Suprapubic skin (tissue), 4 donors: Measurements from ENCODE around the gene RNPEPL1. TPM values are rescaled to one million over a fixed set of nuclear protein-coding genes. Genes with fewer than 3 reads are reported as not detected.

ENCODE experiments used
- DNase-seq, 2 donors: peaks; one replicate each; pipeline ENCODE4 v3.0.0-alpha.2; 2019; ENCODE audit warnings: low spot score in 2 of 2
- H3K27ac ChIP-seq: fragments of 200-600 bp; sonication (generic); one replicate; pipeline ENCODE4 v1.5.1; 2019
- H3K27me3 ChIP-seq: fragments of 200-600 bp; sonication (generic); one replicate; pipeline ENCODE4 v1.5.1; 2019
- H3K36me3 ChIP-seq: fragments of 200-600 bp; sonication (generic); one replicate; pipeline ENCODE4 v1.5.1; 2019
- H3K4me1 ChIP-seq: fragments of 200-600 bp; sonication (generic); one replicate; pipeline ENCODE4 v1.5.1; 2019
- H3K4me3 ChIP-seq: fragments of 200-600 bp; sonication (generic); one replicate; pipeline ENCODE4 v1.5.1; 2019; ENCODE audit warnings: mild to moderate bottlenecking
- H3K9me3 ChIP-seq: fragments of 200-600 bp; sonication (generic); one replicate; pipeline ENCODE4 v1.5.1; 2019
- EP300 ChIP-seq: sonication (generic); formaldehyde crosslinking; IDR thresholded peaks from one replicate; pipeline ENCODE4 v1.6.1; 2017; ENCODE audit warnings: antibody characterized with exemption
- POLR2A ChIP-seq, 2 donors: fragments of 450-650 bp; IDR thresholded peaks; one replicate each; pipeline ENCODE4 v1.6.1; 2017; ENCODE audit warnings: antibody characterized with exemption in 2 of 2, mild to moderate bottlenecking in 2 of 2, moderate library complexity in 2 of 2
- POLR2AphosphoS5 ChIP-seq, 3 donors: sonication (generic); formaldehyde crosslinking; IDR thresholded peaks; one replicate each; pipeline ENCODE4 v1.6.1; 2017; ENCODE audit warnings: antibody characterized with exemption in 3 of 3
- WGBS: methylation state at CpG from one replicate; pipeline ENCODE4 v1.1.5; 2018; 5-methylcytosine and 5-hydroxymethylcytosine counted together
- total RNA-seq, 4 donors: library from RNA; depleted of rRNA; stranded (reverse); fragments of >200 nt; gene quantifications; one replicate each; pipeline ENCODE4 v1.1.0, GENCODE V29; 2016
- TF ChIP-seq, protein P1 (sequence below), 2 donors: fragments of 200-600 bp in 1 of 2; fragments of 450-650 bp in 1 of 2; sonication (generic) in 1 of 2; IDR thresholded peaks; one replicate each; pipeline ENCODE4 v1.5.1; 2016 to 2019; ENCODE audit warnings: antibody characterized with exemption in 2 of 2, mild to moderate bottlenecking in 1 of 2, moderate library complexity in 1 of 2

Gene RNPEPL1
- total RNA-seq, 4 donors from 2014 or later, result 70.8 to 104 (median 72.6) TPM

- 84% methylated on average over 14 of the region's 18 CpGs for WGBS
- H3K27me3 ChIP-seq, result no peaks in the 10 kb centered on the region
- H3K4me3 ChIP-seq, result no peak overlapping the region
- H3K27ac ChIP-seq, result no peak overlapping the region
- H3K36me3 ChIP-seq, result peaks cover 50% of the 10 kb centered on the region
- peaks cover 67% of the 10 kb centered on the region for H3K4me1 ChIP-seq
- DNase-seq, result peak in 1 of 2 donors; percentile 58
- no peaks in the 10 kb centered on the region for H3K9me3 ChIP-seq
- TF ChIP-seq EP300 (no peak), POLR2AphosphoS5 (IDR thresholded peaks at IDR 0.05) (no peak), POLR2A (IDR thresholded peaks at IDR 0.05) (no peak)
- TF ChIP-seq, protein P1, sequence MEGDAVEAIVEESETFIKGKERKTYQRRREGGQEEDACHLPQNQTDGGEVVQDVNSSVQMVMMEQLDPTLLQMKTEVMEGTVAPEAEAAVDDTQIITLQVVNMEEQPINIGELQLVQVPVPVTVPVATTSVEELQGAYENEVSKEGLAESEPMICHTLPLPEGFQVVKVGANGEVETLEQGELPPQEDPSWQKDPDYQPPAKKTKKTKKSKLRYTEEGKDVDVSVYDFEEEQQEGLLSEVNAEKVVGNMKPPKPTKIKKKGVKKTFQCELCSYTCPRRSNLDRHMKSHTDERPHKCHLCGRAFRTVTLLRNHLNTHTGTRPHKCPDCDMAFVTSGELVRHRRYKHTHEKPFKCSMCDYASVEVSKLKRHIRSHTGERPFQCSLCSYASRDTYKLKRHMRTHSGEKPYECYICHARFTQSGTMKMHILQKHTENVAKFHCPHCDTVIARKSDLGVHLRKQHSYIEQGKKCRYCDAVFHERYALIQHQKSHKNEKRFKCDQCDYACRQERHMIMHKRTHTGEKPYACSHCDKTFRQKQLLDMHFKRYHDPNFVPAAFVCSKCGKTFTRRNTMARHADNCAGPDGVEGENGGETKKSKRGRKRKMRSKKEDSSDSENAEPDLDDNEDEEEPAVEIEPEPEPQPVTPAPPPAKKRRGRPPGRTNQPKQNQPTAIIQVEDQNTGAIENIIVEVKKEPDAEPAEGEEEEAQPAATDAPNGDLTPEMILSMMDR (IDR thresholded peaks at IDR 0.05), result no peak
Observed at GRCh38 chr2:240571314-240571973, 3.2 kb downstream of the RNPEPL1 start.

DNA sequence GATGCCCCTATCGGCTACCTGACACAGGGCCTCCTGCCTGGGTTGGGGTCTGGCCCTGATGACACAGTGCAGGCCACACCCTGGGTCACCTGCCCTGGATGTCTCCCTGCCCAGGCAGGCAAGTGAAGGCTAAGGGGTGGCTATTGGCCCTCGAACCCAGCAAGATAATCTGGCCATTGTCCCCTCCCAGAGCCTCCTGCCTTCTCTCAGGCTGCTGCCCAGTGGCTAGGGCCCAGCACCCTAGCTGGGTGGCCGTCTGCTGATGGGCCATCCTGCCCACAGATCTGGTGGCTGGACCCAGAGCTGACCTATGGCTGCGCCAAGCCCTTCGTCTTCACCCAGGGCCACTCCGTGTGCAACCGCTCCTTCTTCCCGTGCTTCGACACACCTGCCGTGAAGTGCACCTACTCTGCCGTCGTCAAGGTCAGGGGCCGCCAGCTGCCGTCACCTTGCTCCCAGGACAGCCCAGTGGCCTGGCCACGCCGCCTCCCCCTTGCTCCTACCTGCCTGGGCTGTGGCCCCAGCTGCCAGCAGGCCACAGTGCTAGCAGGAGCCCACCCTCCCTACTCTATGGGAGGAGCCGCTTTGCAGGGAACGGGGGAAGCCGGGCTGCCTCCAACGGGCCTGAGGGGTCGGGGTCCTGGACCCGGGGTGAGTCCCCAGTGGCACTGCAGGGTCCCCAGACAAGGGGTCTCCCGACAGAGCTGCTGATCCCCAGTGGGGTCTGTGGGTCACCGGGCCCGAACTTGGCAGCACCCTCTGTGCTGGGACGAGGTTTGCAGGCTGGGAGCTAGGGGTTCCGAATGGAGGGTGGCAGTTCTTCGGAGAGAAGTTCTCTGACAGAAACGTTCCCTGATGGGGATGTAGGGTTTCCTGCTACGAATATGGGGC lies 4.1 kb downstream of the RNPEPL1 start:
- DNase-seq, result peak in 1 of 2 donors; percentile 68
- H3K36me3 ChIP-seq, result peaks cover 59% of the 10 kb centered on the region
- WGBS, result 93% methylated on average over 20 of the region's 30 CpGs
- H3K9me3 ChIP-seq, result no peaks in the 10 kb centered on the region
- TF ChIP-seq EP300 (no peak), POLR2AphosphoS5 (IDR thresholded peaks at IDR 0.05) (no peak), POLR2A (IDR thresholded peaks at IDR 0.05) (no peak)
- TF ChIP-seq, protein P1 (IDR thresholded peaks at IDR 0.05), result no peak
- no peak overlapping the region for H3K4me3 ChIP-seq
- H3K27me3 ChIP-seq, result no peaks in the 10 kb centered on the region
- H3K4me1 ChIP-seq, result peaks cover 62% of the 10 kb centered on the region
- no peak overlapping the region for H3K27ac ChIP-seq

DNA sequence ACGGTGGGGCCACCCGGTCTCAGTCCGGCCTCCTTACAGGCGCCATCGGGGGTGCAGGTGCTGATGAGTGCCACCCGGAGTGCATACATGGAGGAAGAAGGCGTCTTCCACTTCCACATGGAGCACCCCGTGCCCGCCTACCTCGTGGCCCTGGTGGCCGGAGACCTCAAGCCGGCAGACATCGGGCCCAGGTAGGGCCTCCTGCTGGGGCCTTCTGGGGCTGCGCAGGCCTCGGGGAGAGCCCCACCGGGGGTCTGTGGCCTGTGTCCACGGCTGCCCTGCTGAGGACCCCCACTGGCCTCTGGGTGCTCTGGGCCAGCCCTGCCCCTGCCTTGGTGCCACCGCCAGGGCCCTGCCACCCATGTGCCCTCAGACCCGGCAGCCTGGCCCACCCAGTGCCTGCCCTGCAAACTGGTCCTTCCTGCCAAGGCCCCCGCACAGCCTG lies 4.8 kb downstream of the RNPEPL1 start:
- H3K4me3 ChIP-seq, result no peak overlapping the region
- no peak overlapping the region for H3K27ac ChIP-seq
- H3K4me1 ChIP-seq, result peaks cover 63% of the 10 kb centered on the region
- peaks cover 67% of the 10 kb centered on the region for H3K36me3 ChIP-seq
- DNase-seq, result peak in 1 of 2 donors; percentile 56
- no peak for TF ChIP-seq POLR2AphosphoS5 (IDR thresholded peaks at IDR 0.05)
- no peak for TF ChIP-seq EP300
- TF ChIP-seq POLR2A (IDR thresholded peaks at IDR 0.05), result no peak
- TF ChIP-seq, protein P1 (IDR thresholded peaks at IDR 0.05), result no peak
- H3K9me3 ChIP-seq, result no peaks in the 10 kb centered on the region
- no CpG with 5 or more reads among the region's 20 CpGs for WGBS
- no peaks in the 10 kb centered on the region for H3K27me3 ChIP-seq

DNA sequence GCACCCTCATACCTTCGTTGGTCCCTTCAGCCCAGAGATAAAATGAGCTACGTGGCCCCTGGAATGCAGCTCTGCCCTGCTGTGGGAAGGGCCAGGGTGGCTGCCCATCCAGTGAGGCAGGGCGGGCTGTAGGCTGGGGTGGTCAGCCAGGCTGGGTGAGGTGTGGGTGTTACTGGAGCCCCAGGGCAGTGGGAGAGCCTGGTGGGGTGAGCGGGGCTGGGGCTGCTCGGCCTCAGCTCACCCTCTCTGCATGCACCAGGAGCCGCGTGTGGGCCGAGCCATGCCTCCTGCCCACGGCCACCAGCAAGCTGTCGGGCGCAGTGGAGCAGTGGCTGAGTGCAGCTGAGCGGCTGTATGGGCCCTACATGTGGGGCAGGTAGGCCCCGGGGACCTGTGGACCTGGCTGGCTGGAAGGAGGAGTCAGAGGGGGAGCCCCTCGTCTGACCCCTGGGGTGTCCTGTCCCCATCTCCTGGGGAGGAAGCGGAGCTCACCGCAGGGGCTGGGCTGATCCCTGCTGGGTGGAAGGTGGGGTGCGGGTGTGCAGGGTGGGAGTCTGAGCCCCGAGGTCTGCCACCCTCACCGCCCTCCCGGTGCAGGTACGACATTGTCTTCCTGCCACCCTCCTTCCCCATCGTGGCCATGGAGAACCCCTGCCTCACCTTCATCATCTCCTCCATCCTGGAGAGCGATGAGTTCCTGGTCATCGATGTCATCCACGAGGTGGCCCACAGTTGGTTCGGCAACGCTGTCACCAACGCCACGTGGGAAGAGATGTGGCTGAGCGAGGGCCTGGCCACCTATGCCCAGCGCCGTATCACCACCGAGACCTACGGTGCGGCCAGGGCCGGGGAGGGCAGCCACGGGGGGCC lies 5.5 kb downstream of the RNPEPL1 start:
- H3K4me3 ChIP-seq, result no peak overlapping the region
- no peak for DNase-seq
- H3K4me1 ChIP-seq, result peaks cover 69% of the 10 kb centered on the region
- H3K9me3 ChIP-seq, result no peaks in the 10 kb centered on the region
- no peak for TF ChIP-seq POLR2AphosphoS5 (IDR thresholded peaks at IDR 0.05)
- TF ChIP-seq POLR2A (IDR thresholded peaks at IDR 0.05), result no peak
- TF ChIP-seq EP300, result no peak
- no peak overlapping the region for H3K27ac ChIP-seq
- H3K36me3 ChIP-seq, result peaks cover 71% of the 10 kb centered on the region
- H3K27me3 ChIP-seq, result no peaks in the 10 kb centered on the region
- WGBS, result 91% methylated on average over 10 of the region's 37 CpGs

GRCh38 chr2:240574386-240575100 lies 6.3 kb downstream of the RNPEPL1 start:
- H3K27ac ChIP-seq, result peak overlapping the region; percentile 42
- peaks cover 70% of the 10 kb centered on the region for H3K4me1 ChIP-seq
- 82% methylated on average over 19 of the region's 21 CpGs for WGBS

More at GRCh38 chr2:240574386-240575100, 6.3 kb downstream of the RNPEPL1 start:
- Histone ChIP-seq H3K36me3 (peaks cover 71% of the 10 kb centered on the region), H3K9me3 (no peaks in the 10 kb centered on the region), H3K27me3 (no peaks in the 10 kb centered on the region), H3K4me3 (no peak overlapping the region)
- TF ChIP-seq POLR2AphosphoS5 (IDR thresholded peaks at IDR 0.05), result no peak
- TF ChIP-seq POLR2A (IDR thresholded peaks at IDR 0.05), result no peak
- TF ChIP-seq, protein P1 (IDR thresholded peaks at IDR 0.05), result no peak
- no peak for TF ChIP-seq EP300
- no peak for DNase-seq
